MM.1S (cell line): ENCODE results near the gene CAPN10.

Experiments
- DNase-seq: peaks from one replicate; pipeline ENCODE4 v3.0.0-alpha.2; 2015
- H2AFZ ChIP-seq: fragments of 300-600 bp; sonication (generic); 2 replicates; pipeline ENCODE4 v1.6.0; 2016; ENCODE audit warnings: antibody characterized with exemption, low read length
- H3F3A ChIP-seq: fragments of 300-600 bp; sonication (generic); 2 replicates; pipeline ENCODE4 v1.6.1; 2016; ENCODE audit warnings: mild to moderate bottlenecking, antibody characterized with exemption, low read length, moderate library complexity, mixed read lengths; ENCODE audit not compliant: insufficient read depth
- H3K27ac ChIP-seq: fragments of 300-600 bp; sonication (generic); 2 replicates; pipeline ENCODE4 v1.5.1; 2016; ENCODE audit warnings: mild to moderate bottlenecking, low read length
- H3K27me3 ChIP-seq: fragments of 300-600 bp; sonication (generic); replicated peaks from 2 replicates; pipeline ENCODE4 v1.6.0; 2016; ENCODE audit warnings: low read length; ENCODE audit not compliant: insufficient read depth
- H3K36me3 ChIP-seq: fragments of 300-600 bp; sonication (generic); replicated peaks from 2 replicates; pipeline ENCODE4 v1.6.1; 2016; ENCODE audit warnings: mild to moderate bottlenecking, low read length, mixed read lengths; ENCODE audit not compliant: insufficient read depth
- H3K4me1 ChIP-seq: fragments of 300-600 bp; sonication (generic); 2 replicates; pipeline ENCODE4 v1.6.1; 2016; ENCODE audit warnings: low read length, mixed read lengths
- H3K4me2 ChIP-seq: fragments of 300-600 bp; sonication (generic); 2 replicates; pipeline ENCODE4 v1.6.0; 2016; ENCODE audit warnings: low read depth, low read length
- H3K4me3 ChIP-seq: fragments of 300-600 bp; sonication (generic); 2 replicates; pipeline ENCODE4 v1.5.1; 2016; ENCODE audit warnings: low read length, mixed read lengths
- H3K79me2 ChIP-seq: fragments of 300-600 bp; sonication (generic); 2 replicates; pipeline ENCODE4 v1.6.1; 2016; ENCODE audit warnings: mixed run types, low read length, mixed read lengths
- H3K9ac ChIP-seq: fragments of 300-600 bp; sonication (generic); 2 replicates; pipeline ENCODE4 v1.6.1; 2016; ENCODE audit warnings: low read length, mixed read lengths
- H3K9me2 ChIP-seq: fragments of 300-600 bp; sonication (generic); replicated peaks from 2 replicates; pipeline ENCODE4 v1.6.1; 2016; ENCODE audit warnings: mild to moderate bottlenecking, low read length, mixed read lengths; ENCODE audit not compliant: insufficient read depth
- H3K9me3 ChIP-seq: fragments of 300-600 bp; sonication (generic); replicated peaks from 2 replicates; pipeline ENCODE4 v1.6.1; 2016; ENCODE audit warnings: mild to moderate bottlenecking, low read length, mixed read lengths; ENCODE audit not compliant: insufficient read depth
- H4K20me1 ChIP-seq: fragments of 300-600 bp; sonication (generic); 2 replicates; pipeline ENCODE4 v1.6.1; 2016; ENCODE audit warnings: mild to moderate bottlenecking, low read length, moderate library complexity, mixed read lengths; ENCODE audit not compliant: insufficient read depth
- EZH2 ChIP-seq: fragments of 300-600 bp; sonication (generic); optimal IDR thresholded peaks from 2 replicates; pipeline ENCODE3; 2017; ENCODE audit warnings: low read depth, mild to moderate bottlenecking, antibody characterized with exemption, low read length, mixed read lengths
- EZH2phosphoT487 ChIP-seq: fragments of 300-600 bp; sonication (generic); IDR thresholded peaks from 2 replicates; pipeline ENCODE4 v1.6.1; 2018; ENCODE audit warnings: antibody characterized with exemption, low read length
- TF ChIP-seq, protein P1 (sequence below): fragments of 300-600 bp; sonication (generic); IDR thresholded peaks from 2 replicates; pipeline ENCODE4 v1.5.1; 2016; ENCODE audit warnings: antibody characterized with exemption, low read length, mixed read lengths

The CAPN10 gene

DNA sequence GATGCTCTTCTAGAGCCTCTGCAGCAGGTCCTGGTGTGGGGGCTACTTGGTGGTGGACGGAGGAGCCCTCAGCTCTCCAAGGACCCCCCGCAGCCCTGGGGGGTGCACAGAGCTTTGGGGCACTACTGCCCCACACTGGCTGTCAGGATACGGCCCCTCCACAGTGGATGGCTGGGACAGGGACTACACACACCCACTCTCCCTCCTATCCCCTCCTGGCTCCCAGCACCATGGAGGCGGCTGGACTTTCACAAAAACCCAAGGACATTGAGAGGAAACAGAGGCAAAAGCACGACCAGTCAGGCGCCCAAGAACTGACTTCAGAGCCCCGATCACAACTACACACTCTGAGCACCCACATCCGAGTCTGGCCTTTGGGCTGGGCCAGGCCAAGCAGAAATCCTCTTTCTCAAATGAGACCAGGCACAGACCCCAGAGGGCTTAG, 51.4 kb downstream of the CAPN10 start:
- no peak for DNase-seq
- H3K79me2 ChIP-seq = no peaks in the 10 kb centered on the region
- TF ChIP-seq EZH2 (no peak), EZH2phosphoT487 (no peak)
- TF ChIP-seq, protein P1, sequence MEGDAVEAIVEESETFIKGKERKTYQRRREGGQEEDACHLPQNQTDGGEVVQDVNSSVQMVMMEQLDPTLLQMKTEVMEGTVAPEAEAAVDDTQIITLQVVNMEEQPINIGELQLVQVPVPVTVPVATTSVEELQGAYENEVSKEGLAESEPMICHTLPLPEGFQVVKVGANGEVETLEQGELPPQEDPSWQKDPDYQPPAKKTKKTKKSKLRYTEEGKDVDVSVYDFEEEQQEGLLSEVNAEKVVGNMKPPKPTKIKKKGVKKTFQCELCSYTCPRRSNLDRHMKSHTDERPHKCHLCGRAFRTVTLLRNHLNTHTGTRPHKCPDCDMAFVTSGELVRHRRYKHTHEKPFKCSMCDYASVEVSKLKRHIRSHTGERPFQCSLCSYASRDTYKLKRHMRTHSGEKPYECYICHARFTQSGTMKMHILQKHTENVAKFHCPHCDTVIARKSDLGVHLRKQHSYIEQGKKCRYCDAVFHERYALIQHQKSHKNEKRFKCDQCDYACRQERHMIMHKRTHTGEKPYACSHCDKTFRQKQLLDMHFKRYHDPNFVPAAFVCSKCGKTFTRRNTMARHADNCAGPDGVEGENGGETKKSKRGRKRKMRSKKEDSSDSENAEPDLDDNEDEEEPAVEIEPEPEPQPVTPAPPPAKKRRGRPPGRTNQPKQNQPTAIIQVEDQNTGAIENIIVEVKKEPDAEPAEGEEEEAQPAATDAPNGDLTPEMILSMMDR = no peak
- no peak overlapping the region for H3K9ac ChIP-seq
- H3K27me3 ChIP-seq = peaks cover 9% of the 10 kb centered on the region
- no peak overlapping the region for H3K27ac ChIP-seq
- no peaks in the 10 kb centered on the region for H3K36me3 ChIP-seq
- H3F3A ChIP-seq = no peaks in the 10 kb centered on the region
- H2AFZ ChIP-seq = no peak overlapping the region
- no peak overlapping the region for H3K4me2 ChIP-seq
- no peaks in the 10 kb centered on the region for H3K9me2 ChIP-seq
- H3K9me3 ChIP-seq = no peaks in the 10 kb centered on the region
- no peaks in the 10 kb centered on the region for H4K20me1 ChIP-seq
- no peak overlapping the region for H3K4me3 ChIP-seq
- H3K4me1 ChIP-seq = no peaks in the 10 kb centered on the region

DNA sequence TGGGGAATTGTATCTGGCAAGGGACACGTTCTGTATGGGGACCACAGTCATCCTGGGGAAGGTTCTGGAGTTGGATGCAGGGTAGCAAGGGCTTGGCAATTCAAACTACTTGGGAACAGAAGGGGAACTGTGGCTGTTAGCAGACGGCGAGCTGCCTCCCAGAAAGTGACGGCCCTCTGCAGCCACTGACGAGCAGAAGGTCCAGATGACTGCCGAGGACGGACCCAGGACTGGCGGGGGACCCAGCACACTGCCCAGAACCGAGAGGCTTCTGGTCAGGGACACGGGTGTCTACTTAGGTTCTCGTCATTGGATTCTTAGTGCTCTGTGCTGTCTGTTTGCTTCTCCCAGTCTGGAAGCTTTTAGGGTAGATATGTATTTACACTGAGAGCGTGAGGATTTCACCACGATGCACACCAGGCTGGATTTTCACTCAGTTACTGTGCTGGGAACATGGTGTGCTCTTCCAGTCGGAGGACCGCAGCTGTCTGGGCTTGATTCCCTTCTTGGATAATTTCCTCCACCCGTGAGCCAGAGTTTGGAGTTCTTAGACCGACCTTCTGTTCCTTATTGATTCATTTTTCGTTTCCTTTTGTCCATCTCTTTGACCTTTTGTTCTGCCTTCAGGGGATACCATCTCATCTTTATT, 52.1 kb downstream of the CAPN10 start:
- Histone ChIP-seq H3K4me1 (no peaks in the 10 kb centered on the region), H4K20me1 (no peaks in the 10 kb centered on the region), H2AFZ (no peak overlapping the region), H3K36me3 (no peaks in the 10 kb centered on the region), H3K27ac (no peak overlapping the region), H3K4me2 (no peak overlapping the region), H3K9me2 (no peaks in the 10 kb centered on the region), H3K9ac (no peak overlapping the region), H3K79me2 (no peaks in the 10 kb centered on the region), H3F3A (no peaks in the 10 kb centered on the region), H3K27me3 (peaks cover 9% of the 10 kb centered on the region), H3K4me3 (no peak overlapping the region), H3K9me3 (no peaks in the 10 kb centered on the region)
- TF ChIP-seq EZH2phosphoT487 = no peak
- DNase-seq = no peak

DNA sequence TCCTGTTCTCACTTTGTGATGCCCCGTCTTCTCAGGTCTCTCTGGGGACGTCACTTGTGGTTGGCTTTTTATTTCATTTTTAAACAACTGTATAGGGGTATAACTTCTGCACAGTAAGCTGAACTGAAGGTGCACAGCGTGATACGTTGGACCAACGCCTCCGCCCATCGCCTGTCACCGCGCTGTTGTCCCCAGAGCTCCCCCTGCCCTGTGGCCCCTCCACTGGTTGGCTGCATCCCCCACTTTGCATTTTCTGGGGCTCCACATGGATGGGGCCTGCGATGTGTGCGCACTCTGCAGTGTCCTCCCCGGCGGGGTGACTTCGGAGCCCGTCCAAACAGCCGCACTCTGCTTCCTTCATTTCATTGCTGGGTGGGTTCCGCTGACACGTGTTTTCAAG, 53.0 kb downstream of the CAPN10 start:
- H3K79me2 ChIP-seq = no peaks in the 10 kb centered on the region
- DNase-seq = no peak
- H3K36me3 ChIP-seq = no peaks in the 10 kb centered on the region
- H3K4me3 ChIP-seq = no peak overlapping the region
- no peak overlapping the region for H3K4me2 ChIP-seq
- TF ChIP-seq, protein P1 = no peak
- TF ChIP-seq EZH2 = no peak
- no peak for TF ChIP-seq EZH2phosphoT487
- no peaks in the 10 kb centered on the region for H3K9me2 ChIP-seq
- no peaks in the 10 kb centered on the region for H3F3A ChIP-seq
- H2AFZ ChIP-seq = no peak overlapping the region
- H3K27me3 ChIP-seq = peaks cover 9% of the 10 kb centered on the region
- H3K27ac ChIP-seq = no peak overlapping the region
- H3K9me3 ChIP-seq = no peaks in the 10 kb centered on the region
- H3K4me1 ChIP-seq = no peaks in the 10 kb centered on the region
- H3K9ac ChIP-seq = no peak overlapping the region
- H4K20me1 ChIP-seq = no peaks in the 10 kb centered on the region

DNA sequence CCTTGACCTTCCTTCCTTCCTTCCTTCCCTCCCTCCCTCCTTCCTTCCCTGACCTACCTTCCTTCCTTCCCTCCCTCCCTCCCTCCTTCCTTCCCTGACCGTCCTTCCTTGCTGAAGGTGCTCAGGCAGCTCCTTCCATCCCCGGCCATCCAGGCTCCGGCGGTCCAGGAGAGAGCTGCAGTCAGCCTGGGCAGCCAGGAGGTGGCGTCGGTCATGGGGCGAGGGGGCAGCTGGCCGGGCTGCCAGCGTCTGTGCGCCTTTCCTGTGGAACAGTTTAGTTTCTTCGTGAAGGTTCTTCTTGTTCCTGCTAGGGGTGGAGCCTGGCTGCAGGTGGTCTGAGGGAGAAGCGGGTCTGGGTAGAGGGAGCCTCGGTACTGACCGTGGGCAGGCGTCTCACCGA, 54.4 kb downstream of the CAPN10 start:
- no peaks in the 10 kb centered on the region for H3K9me2 ChIP-seq
- H3K27me3 ChIP-seq = peaks cover 9% of the 10 kb centered on the region
- TF ChIP-seq EZH2 (no peak), EZH2phosphoT487 (no peak)
- TF ChIP-seq, protein P1 = no peak
- H3K27ac ChIP-seq = no peak overlapping the region
- H3F3A ChIP-seq = no peaks in the 10 kb centered on the region
- H3K4me1 ChIP-seq = no peaks in the 10 kb centered on the region
- H3K9me3 ChIP-seq = no peaks in the 10 kb centered on the region
- no peaks in the 10 kb centered on the region for H4K20me1 ChIP-seq
- no peak overlapping the region for H3K4me2 ChIP-seq
- no peaks in the 10 kb centered on the region for H3K36me3 ChIP-seq
- no peak overlapping the region for H3K4me3 ChIP-seq
- no peaks in the 10 kb centered on the region for H3K79me2 ChIP-seq
- H2AFZ ChIP-seq = no peak overlapping the region
- H3K9ac ChIP-seq = no peak overlapping the region
- no peak for DNase-seq
